ENCODE results near the gene CNIH1.
"Not testable (repeated sequence)": the region's sequence is repeated elsewhere in the genome, so short reads cannot be mapped to it uniquely, and the experiment has no call there.

DNA sequence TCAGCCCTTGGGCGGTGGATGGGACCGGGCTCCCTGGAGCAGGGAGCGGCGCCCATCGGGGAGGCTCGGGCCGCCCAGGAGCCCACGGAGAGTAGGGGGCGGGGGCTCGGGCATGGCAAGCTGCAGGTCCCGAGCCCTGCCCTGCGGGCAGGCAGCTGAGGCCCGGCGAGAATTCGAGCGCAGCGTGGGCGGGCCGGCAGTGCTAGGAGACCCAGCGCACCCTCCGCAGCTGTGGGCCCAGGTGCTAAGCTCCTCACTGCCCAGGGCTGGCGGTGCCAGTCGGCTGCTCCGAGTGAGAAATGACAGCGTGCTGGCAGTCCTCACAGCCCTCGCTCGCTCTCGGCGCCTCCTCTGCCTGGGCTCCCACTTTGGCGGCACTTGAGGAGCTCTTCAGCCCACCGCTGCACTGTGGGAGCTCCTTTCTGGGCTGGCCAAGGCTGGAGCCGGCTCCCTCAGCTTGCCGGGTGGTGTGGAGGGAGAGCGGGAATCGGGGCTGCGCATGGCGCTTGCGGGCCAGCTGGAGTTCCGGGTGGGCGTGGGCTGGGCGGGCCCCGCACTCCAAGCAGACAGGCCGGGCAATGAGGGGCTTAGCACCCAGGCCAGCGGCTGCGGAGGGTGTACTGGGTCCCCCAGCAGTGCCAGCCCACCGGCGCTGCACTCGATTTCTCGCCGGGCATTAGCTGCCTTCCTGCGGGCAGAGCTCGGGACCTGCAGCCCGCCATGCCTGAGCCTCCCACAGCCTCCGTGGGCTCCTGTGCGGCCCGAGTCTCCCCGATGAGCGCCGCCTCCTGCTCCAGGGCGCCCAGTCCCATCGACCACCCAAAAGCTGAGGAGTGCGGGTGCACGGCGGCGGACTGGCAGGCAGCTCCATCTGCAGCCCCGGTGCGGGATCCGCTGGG is 47.9 kb downstream of the CNIH1 start:
- TF ChIP-seq, protein P1, sequence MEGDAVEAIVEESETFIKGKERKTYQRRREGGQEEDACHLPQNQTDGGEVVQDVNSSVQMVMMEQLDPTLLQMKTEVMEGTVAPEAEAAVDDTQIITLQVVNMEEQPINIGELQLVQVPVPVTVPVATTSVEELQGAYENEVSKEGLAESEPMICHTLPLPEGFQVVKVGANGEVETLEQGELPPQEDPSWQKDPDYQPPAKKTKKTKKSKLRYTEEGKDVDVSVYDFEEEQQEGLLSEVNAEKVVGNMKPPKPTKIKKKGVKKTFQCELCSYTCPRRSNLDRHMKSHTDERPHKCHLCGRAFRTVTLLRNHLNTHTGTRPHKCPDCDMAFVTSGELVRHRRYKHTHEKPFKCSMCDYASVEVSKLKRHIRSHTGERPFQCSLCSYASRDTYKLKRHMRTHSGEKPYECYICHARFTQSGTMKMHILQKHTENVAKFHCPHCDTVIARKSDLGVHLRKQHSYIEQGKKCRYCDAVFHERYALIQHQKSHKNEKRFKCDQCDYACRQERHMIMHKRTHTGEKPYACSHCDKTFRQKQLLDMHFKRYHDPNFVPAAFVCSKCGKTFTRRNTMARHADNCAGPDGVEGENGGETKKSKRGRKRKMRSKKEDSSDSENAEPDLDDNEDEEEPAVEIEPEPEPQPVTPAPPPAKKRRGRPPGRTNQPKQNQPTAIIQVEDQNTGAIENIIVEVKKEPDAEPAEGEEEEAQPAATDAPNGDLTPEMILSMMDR (IDR thresholded peaks at IDR 0.05), result not testable (repeated sequence)
- not testable (repeated sequence) for TF ChIP-seq POLR2A (IDR thresholded peaks at IDR 0.05)
